A673 (cell line): ENCODE measurements around the gene HOXB8.

Source experiments
- EZH2 ChIP-seq: fragments of 200-600 bp; sonication (generic); IDR thresholded peaks from 2 replicates; pipeline ENCODE4 v1.6.1; 2017; ENCODE audit warnings: borderline replicate concordance, low read depth, mild to moderate bottlenecking, mixed read lengths, antibody characterized with exemption, low read length; ENCODE audit not compliant: poor library complexity, severe bottlenecking
- TF ChIP-seq, protein P1 (sequence below): fragments of 300-800, 200-600 bp; sonication (generic); conservative IDR thresholded peaks from 2 replicates; pipeline ENCODE4 v1.5.1; 2017; ENCODE audit warnings: low read depth, mild to moderate bottlenecking, antibody characterized with exemption, low read length, moderate library complexity, mixed read lengths

DNA sequence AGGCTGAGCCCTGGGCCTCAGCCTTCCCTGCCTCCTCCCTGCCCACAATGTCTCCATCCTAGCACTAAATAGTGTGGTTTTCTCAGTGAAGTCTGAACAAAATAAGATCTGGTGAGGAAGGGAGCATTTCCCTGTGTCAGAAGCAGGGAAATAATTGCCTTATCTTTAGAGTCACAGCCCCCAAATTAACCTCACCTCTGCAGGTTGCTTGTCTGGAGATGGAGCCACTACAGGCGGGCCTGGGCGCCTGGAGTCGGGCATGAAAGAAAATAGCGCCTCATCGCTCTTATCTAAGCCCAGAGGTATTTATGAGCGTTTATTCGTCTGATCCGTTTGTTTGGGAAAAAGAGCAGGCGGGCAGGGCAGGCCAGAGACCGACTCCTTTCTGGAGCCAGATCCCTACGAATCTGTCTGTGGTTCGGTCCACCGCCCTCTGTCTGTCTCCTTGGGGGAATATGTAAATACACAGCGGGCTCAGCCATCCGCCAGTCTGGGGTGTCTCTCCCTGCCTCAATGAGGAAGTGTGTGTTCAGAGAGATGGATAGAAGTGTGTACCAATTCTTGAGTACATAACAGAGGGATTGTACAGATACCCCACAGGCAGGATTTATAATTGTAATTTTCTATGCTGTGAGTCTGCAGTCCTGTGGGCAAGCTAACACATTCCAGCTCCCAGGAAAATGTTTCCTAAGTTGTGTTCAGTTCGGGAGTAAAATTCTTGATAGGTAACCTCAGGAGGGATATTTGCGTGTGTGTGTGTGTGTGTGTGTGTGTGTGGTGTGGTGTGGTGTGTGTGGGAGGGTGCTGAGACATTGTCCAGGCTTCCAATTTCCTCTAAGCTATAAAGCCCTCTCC lies 14.6 kb downstream of the HOXB8 start:
- TF ChIP-seq, protein P1, sequence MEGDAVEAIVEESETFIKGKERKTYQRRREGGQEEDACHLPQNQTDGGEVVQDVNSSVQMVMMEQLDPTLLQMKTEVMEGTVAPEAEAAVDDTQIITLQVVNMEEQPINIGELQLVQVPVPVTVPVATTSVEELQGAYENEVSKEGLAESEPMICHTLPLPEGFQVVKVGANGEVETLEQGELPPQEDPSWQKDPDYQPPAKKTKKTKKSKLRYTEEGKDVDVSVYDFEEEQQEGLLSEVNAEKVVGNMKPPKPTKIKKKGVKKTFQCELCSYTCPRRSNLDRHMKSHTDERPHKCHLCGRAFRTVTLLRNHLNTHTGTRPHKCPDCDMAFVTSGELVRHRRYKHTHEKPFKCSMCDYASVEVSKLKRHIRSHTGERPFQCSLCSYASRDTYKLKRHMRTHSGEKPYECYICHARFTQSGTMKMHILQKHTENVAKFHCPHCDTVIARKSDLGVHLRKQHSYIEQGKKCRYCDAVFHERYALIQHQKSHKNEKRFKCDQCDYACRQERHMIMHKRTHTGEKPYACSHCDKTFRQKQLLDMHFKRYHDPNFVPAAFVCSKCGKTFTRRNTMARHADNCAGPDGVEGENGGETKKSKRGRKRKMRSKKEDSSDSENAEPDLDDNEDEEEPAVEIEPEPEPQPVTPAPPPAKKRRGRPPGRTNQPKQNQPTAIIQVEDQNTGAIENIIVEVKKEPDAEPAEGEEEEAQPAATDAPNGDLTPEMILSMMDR = no peak
- no peak for TF ChIP-seq EZH2
